Heart right ventricle (tissue), 16 donors: Measurements from ENCODE around the gene CAPN13. TPM values are rescaled to one million over a fixed set of nuclear protein-coding genes. Genes with fewer than 3 reads are reported as not detected.
A peak's percentile ranks its signal among the peaks of the same experiment; 100 is the strongest.

ENCODE experiments used
- ATAC-seq, 8 donors: fragments of 200-7000 bp; cut with Tn5 transposase; one replicate each; pipeline ENCODE4 v1.9.1; 2020; ENCODE audit warnings: mild to moderate bottlenecking in 8 of 8, moderate library complexity in 8 of 8, moderate number of reproducible peaks in 1 of 8
- DNase-seq, 2 donors: peaks; one replicate each; pipeline ENCODE4 v3.0.0-alpha.2; 2020
- H3K27ac ChIP-seq, 10 donors: fragments of 200-600 bp; sonication (generic) in 2 of 10; one replicate each; pipeline versions ENCODE4 v1.5.0 to v1.8.0; 2020 to 2022; ENCODE audit warnings: mild to moderate bottlenecking in 3 of 10
- H3K27me3 ChIP-seq, 7 donors: fragments of 200-600 bp; one replicate each; pipeline ENCODE4 v1.8.0; 2021 to 2022; ENCODE audit warnings: mild to moderate bottlenecking in 2 of 7
- H3K36me3 ChIP-seq, 9 donors: fragments of 200-600 bp; sonication (generic) in 1 of 9; one replicate each; pipeline versions ENCODE4 v1.5.0 to v1.8.0; 2020 to 2022; ENCODE audit warnings: mild to moderate bottlenecking in 2 of 9
- H3K4me1 ChIP-seq, 9 donors: fragments of 200-600 bp; sonication (generic) in 1 of 9; one replicate each; pipeline versions ENCODE4 v1.5.0 to v1.8.0; 2020 to 2022; ENCODE audit warnings: mild to moderate bottlenecking in 4 of 9
- H3K4me3 ChIP-seq, 10 donors: fragments of 200-600 bp; sonication (generic) in 2 of 10; one replicate each; pipeline versions ENCODE4 v1.5.0 to v1.8.0; 2020 to 2022; ENCODE audit warnings: mild to moderate bottlenecking in 7 of 10, moderate library complexity in 2 of 10
- H3K9me3 ChIP-seq, 11 donors: fragments of 200-600 bp in 10 of 11; sonication (generic) in 2 of 11; one replicate each; pipeline versions ENCODE4 v1.5.0 to v1.8.0; 2013 to 2022; ENCODE audit warnings: mild to moderate bottlenecking in 2 of 11, control low read depth in 1 of 11, moderate library complexity in 1 of 11
- CTCF ChIP-seq, 9 donors: fragments of 200-600 bp; sonication (generic) in 2 of 9; IDR thresholded peaks; one replicate each; pipeline versions ENCODE4 v1.5.0 to v1.8.0; 2021 to 2022; ENCODE audit warnings: antibody characterized with exemption in 9 of 9, mild to moderate bottlenecking in 5 of 9, moderate library complexity in 1 of 9
- WGBS, 2 donors: extraction: QIAGEN DNeasy Blood & Tissue Kit; methylation state at CpG; one replicate each; pipeline ENCODE4 v1.1.7; 2013; ENCODE audit warnings: inconsistent platforms in 1 of 2; 5-methylcytosine and 5-hydroxymethylcytosine counted together
- intact Hi-C, 10 donors: fragments of 100-400 bp; cut with DNase I; formaldehyde crosslinking; loops; one replicate each; pipeline versions ENCODE4 v1.11.1 to v1.14.2; 2022
- polyA plus RNA-seq, 2 donors: library from polyadenylated mRNA; stranded (reverse); fragments of 200-250 nt; gene quantifications; one replicate each; pipeline ENCODE4 v1.2.3, GENCODE V29; 2013
- total RNA-seq, 10 donors: library from RNA; stranded (reverse); fragmentation: NEBNext Ultra II Directional in 3 of 10; extraction: Animal tissue kit (Norgen Biotek cat#: 25700) in 3 of 10; gene quantifications; one replicate each; pipeline versions ENCODE4 v1.2.1 to v1.2.4, GENCODE V29; 2021 to 2023
- donor health status: Arrhythmogenic right ventricular cardiomyopathy.
- donor health status: ischemic (EF 13 %, LVEDD 7.1; RV severe dilation, severe dysfunction).
- donor health status: healthy with polysubstance abuse.
- donor health status: DM: no; HTN: yes; CAD: no.
- donor health status: DM: no; HTN: no; CAD: no.
- donor health status: ischemic (EF 25% LVEDD 6.9; RV normal size, moderate dysfunction).
- donor health status: ischemic (EF 25% LVEDD 5.7; RV mildly dilated, moderate dysfunction).
- donor health status: healthy.
- donor health status: DM: yes; HTN: yes; CAD: no.
- donor health status: Ischemic cardiomyopathy.
- donor health status: ischemic (EF 35%, LVEDD 5.7; RV mildly dilated, moderate dysfunction).
- donor health status: nonischemic (EF 11% LVEDD 7.7; RV severe dilation, severe dysfunction).
- donor health status: DM: yes; HTN: yes; CAD: no.
- donor health status: PGD.
- donor health status: ischemic (EF 29% LVEDD 5.4; RV normal size, mild dysfunction).
- donor health status: nonischemic (EF 23%, LVEDD 6.1; RV moderate dilation, normal function).

Gene CAPN13
- total and polyA plus RNA-seq, 12 donors: 0.09 TPM; not detected in 11

- ATAC-seq (peak in 5 of 8 donors; percentile 27 to 61 (median 48)), DNase-seq (no peak)
- TF ChIP-seq CTCF (IDR thresholded peaks at IDR 0.05): no peak
- 32 to 42% methylated on average over 6 of the region's 6 CpGs for WGBS, 2 donors
- peaks cover 0 to 21% (median 4%) of the 10 kb centered on the region in 7 donors for H3K27me3 ChIP-seq
- peaks cover 0 to 23% (median 6%) of the 10 kb centered on the region in 9 donors for H3K4me1 ChIP-seq
- no peak overlapping the region for H3K4me3 ChIP-seq
- no peaks in the 10 kb centered on the region for H3K9me3 ChIP-seq
- no peaks in the 10 kb centered on the region for H3K36me3 ChIP-seq
- intact Hi-C loops: no loop called here
- H3K27ac ChIP-seq: no peak overlapping the region
Measured at GRCh38 chr2:30798536-30798991, 8.7 kb downstream of the CAPN13 start.

GRCh38 chr2:30797381-30798015, 9.7 kb downstream of the CAPN13 start:
- Histone ChIP-seq H3K27me3 (peaks cover 0 to 18% (median under 1%) of the 10 kb centered on the region in 7 donors), H3K9me3 (no peaks in the 10 kb centered on the region), H3K36me3 (no peaks in the 10 kb centered on the region), H3K4me3 (no peak overlapping the region), H3K4me1 (peaks cover 0 to 23% (median 6%) of the 10 kb centered on the region in 9 donors), H3K27ac (no peak overlapping the region)
- 62 to 66% methylated on average over 8 of the region's 8 CpGs for WGBS, 2 donors
- DNase-seq (no peak), ATAC-seq (peak in 1 of 8 donors; percentile 44)
- TF ChIP-seq CTCF (IDR thresholded peaks at IDR 0.05): no peak
- intact Hi-C loops: no loop called here

- no peak overlapping the region for H3K4me3 ChIP-seq
- H3K9me3 ChIP-seq: no peaks in the 10 kb centered on the region
- ATAC-seq: peak in 7 of 8 donors; percentile 29 to 84 (median 74)
- DNase-seq: no peak
- H3K27me3 ChIP-seq: peaks cover 0 to 16% (median 2%) of the 10 kb centered on the region in 7 donors
- peaks cover 0 to 23% (median 6%) of the 10 kb centered on the region in 9 donors for H3K4me1 ChIP-seq
- no peak for TF ChIP-seq CTCF (IDR thresholded peaks at IDR 0.05)
- intact Hi-C loops: no loop called here
- 39 to 42% methylated on average over 4 of the region's 4 CpGs for WGBS, 2 donors
- no peaks in the 10 kb centered on the region for H3K36me3 ChIP-seq
- H3K27ac ChIP-seq: no peak overlapping the region
Measured at GRCh38 chr2:30796699-30797098, 10.5 kb downstream of the CAPN13 start.

- DNase-seq (no peak), ATAC-seq (no peak)
- H3K36me3 ChIP-seq: no peaks in the 10 kb centered on the region
- no peak overlapping the region for H3K27ac ChIP-seq
- intact Hi-C loops: no loop called here
- WGBS, 2 donors: 61 to 72% methylated on average over 4 of the region's 4 CpGs
- no peaks in the 10 kb centered on the region for H3K9me3 ChIP-seq
- H3K4me1 ChIP-seq: peaks cover 0 to 14% (median 4%) of the 10 kb centered on the region in 9 donors
- TF ChIP-seq CTCF (IDR thresholded peaks at IDR 0.05): no peak
- H3K27me3 ChIP-seq: peaks cover 0 to 25% (median 0%) of the 10 kb centered on the region in 7 donors
- no peak overlapping the region for H3K4me3 ChIP-seq
Measured at GRCh38 chr2:30792521-30792920, 14.7 kb downstream of the CAPN13 start.
